HCT116 (cell line): ENCODE data around the gene SETD2. TPM values are rescaled to one million over a fixed set of nuclear protein-coding genes. Genes with fewer than 3 reads are reported as not detected.

Experiments used
- ATAC-seq: fragments of 200-7000 bp; cut with Tn5 transposase; 2 replicates; pipeline ENCODE4 v1.9.1; 2020; ENCODE audit warnings: mild to moderate bottlenecking, moderate library complexity
- BruUV-seq: library from RNA; stranded (reverse); fragments of 400-500 nt; replicated peaks from 2 replicates; lab custom pipeline; 2021; lab: Mats Ljungman, UMichigan
- CTCF ChIA-PET: fragments of 300-600 bp; sonication (Branson Sonifier 250); formaldehyde crosslinking; loops from one replicate; lab custom pipeline; 2021; ENCODE audit warnings: antibody characterized with exemption; lab: Charles Lee
- POLR2A ChIA-PET: fragments of 300-600, 350-600 bp; sonication (Branson Sonifier 250); formaldehyde crosslinking; loops from one replicate; lab custom pipeline; 2021; ENCODE audit warnings: antibody characterized with exemption; lab: Charles Lee
- RAD21 ChIA-PET, 2 experiments: fragments of 300-600 bp; sonication (Branson Sonifier 250); formaldehyde crosslinking; loops; one replicate each; lab custom pipeline; 2023; ENCODE audit warnings: low total read pairs in 2 of 2; ENCODE audit not compliant: uncharacterized antibody in 2 of 2, unreplicated experiment in 2 of 2, low non-redundant PET in 1 of 2; lab: Charles Lee
- DNase-seq: peaks from one replicate; pipeline ENCODE4 v3.0.0-alpha.2; 2010; ENCODE audit warnings: low read depth, low spot score
- H2AFZ ChIP-seq: fragments of 200-600 bp; shearing (Covaris generic), sonication (generic); 2 replicates; pipeline ENCODE4 v1.6.1; 2017; ENCODE audit warnings: low read depth, mixed run types, mixed read lengths, antibody characterized with exemption, low read length; ENCODE audit not compliant: poor library complexity, severe bottlenecking
- H3K27ac ChIP-seq: 2 replicates; pipeline ENCODE4 v1.5.1; 2012; ENCODE audit warnings: low read depth, low read length
- H3K27me3 ChIP-seq: fragments of 200-600 bp; sonication (generic); 2 replicates; pipeline ENCODE4 v1.6.1; 2016; ENCODE audit warnings: mixed run types, low read length, mixed read lengths; ENCODE audit not compliant: insufficient read depth
- H3K36me3 ChIP-seq, 2 experiments: fragments of 200-500 bp in 1 of 2; fragments of 200-600 bp in 1 of 2; sonication (Bioruptor generic) in 1 of 2; sonication (generic) in 1 of 2; 2 replicates each; pipeline versions ENCODE4 v1.5.1 to v1.6.1; 2014 to 2016; ENCODE audit warnings: low read length in 2 of 2, inconsistent platforms in 1 of 2, mixed read lengths in 1 of 2, mixed run types in 1 of 2; ENCODE audit not compliant: insufficient read depth in 2 of 2, control insufficient read depth in 1 of 2
- H3K4me1 ChIP-seq, 2 experiments: fragments of 200-600 bp in 1 of 2; sonication (generic) in 1 of 2; 2 replicates each; pipeline versions ENCODE4 v1.5.1 to v1.6.1; 2012 to 2017; ENCODE audit warnings: low read length in 2 of 2, inconsistent platforms in 1 of 2, mild to moderate bottlenecking in 1 of 2, mixed read lengths in 1 of 2, mixed run types in 1 of 2, moderate library complexity in 1 of 2; ENCODE audit not compliant: insufficient read depth in 2 of 2, control insufficient read depth in 1 of 2
- H3K4me2 ChIP-seq: fragments of 200-600 bp; sonication (generic); 2 replicates; pipeline ENCODE4 v1.6.1; 2017; ENCODE audit warnings: mixed run types, low read length, mixed read lengths
- H3K4me3 ChIP-seq, 2 experiments: fragments of 200-600 bp in 1 of 2; sonication (generic) in 1 of 2; replicated peaks in 1 of 2; 2 replicates each; pipeline ENCODE4 v1.5.1; 2011 to 2016; ENCODE audit warnings: low read length in 2 of 2, control low read depth in 1 of 2, low read depth in 1 of 2, mild to moderate bottlenecking in 1 of 2, mixed read lengths in 1 of 2, mixed run types in 1 of 2
- H3K79me2 ChIP-seq: fragments of 200-600 bp; sonication (generic); 2 replicates; pipeline ENCODE4 v1.6.1; 2017; ENCODE audit warnings: mild to moderate bottlenecking, mixed run types, low read length, moderate library complexity, mixed read lengths; ENCODE audit not compliant: insufficient read depth
- H3K9ac ChIP-seq: fragments of 200-600 bp; sonication (generic); 2 replicates; pipeline ENCODE4 v1.6.1; 2016; ENCODE audit warnings: low read length, mixed read lengths
- H3K9me2 ChIP-seq: fragments of 200-600 bp; sonication (generic), shearing (Covaris generic); 2 replicates; pipeline ENCODE4 v1.6.1; 2017; ENCODE audit warnings: mixed run types, mild to moderate bottlenecking, moderate library complexity; ENCODE audit not compliant: insufficient read depth
- H3K9me3 ChIP-seq, 2 experiments: fragments of 200-500 bp in 1 of 2; fragments of 200-600 bp in 1 of 2; sonication (Bioruptor generic) in 1 of 2; sonication (generic) in 1 of 2; 2 replicates each; pipeline ENCODE4 v1.6.1; 2014 to 2017; ENCODE audit warnings: low read length in 2 of 2, mixed read lengths in 2 of 2, inconsistent platforms in 1 of 2, low read depth in 1 of 2, mild to moderate bottlenecking in 1 of 2, mixed run types in 1 of 2, moderate library complexity in 1 of 2; ENCODE audit not compliant: control insufficient read depth in 1 of 2, insufficient read depth in 1 of 2
- H4K20me1 ChIP-seq: fragments of 200-600 bp; sonication (generic), shearing (Covaris generic); 2 replicates; pipeline ENCODE4 v1.6.1; 2017; ENCODE audit warnings: mixed run types, mild to moderate bottlenecking, moderate library complexity; ENCODE audit not compliant: insufficient read depth
- CBX3 ChIP-seq: IDR thresholded peaks from 2 replicates; pipeline ENCODE4 v1.6.1; 2012; ENCODE audit warnings: low read depth
- CEBPB ChIP-seq: IDR thresholded peaks from 2 replicates; pipeline ENCODE4 v1.6.1; 2012; ENCODE audit warnings: low read depth
- EGR1 ChIP-seq: IDR thresholded peaks from 2 replicates; pipeline ENCODE4 v1.6.1; 2012; ENCODE audit warnings: low read depth
- ELF1 ChIP-seq: IDR thresholded peaks from 2 replicates; pipeline ENCODE4 v1.6.1; 2012; ENCODE audit warnings: low read depth, borderline replicate concordance
- EZH2phosphoT487 ChIP-seq: fragments of 200-600 bp; IDR thresholded peaks from 2 replicates; pipeline ENCODE4 v1.6.1; 2018; ENCODE audit warnings: antibody characterized with exemption, borderline replicate concordance
- FOSL1 ChIP-seq: IDR thresholded peaks from 2 replicates; pipeline ENCODE4 v1.6.1; 2012; ENCODE audit warnings: low read depth
- JUND ChIP-seq: IDR thresholded peaks from 2 replicates; pipeline ENCODE4 v1.6.1; 2012
- POLR2AphosphoS5 ChIP-seq: IDR thresholded peaks from 2 replicates; pipeline ENCODE4 v1.6.1; 2011; ENCODE audit warnings: mild to moderate bottlenecking, low read depth, low read length, moderate library complexity
- RAD21 ChIP-seq: IDR thresholded peaks from 2 replicates; pipeline ENCODE4 v1.6.1; 2012; ENCODE audit warnings: low read depth, mild to moderate bottlenecking
- SIN3A ChIP-seq: IDR thresholded peaks from 2 replicates; pipeline ENCODE4 v1.6.1; 2012; ENCODE audit warnings: low read depth
- SP1 ChIP-seq: IDR thresholded peaks from 2 replicates; pipeline ENCODE4 v1.6.1; 2012; ENCODE audit warnings: low read depth
- SRF ChIP-seq: IDR thresholded peaks from 2 replicates; pipeline ENCODE4 v1.6.1; 2012; ENCODE audit warnings: low read depth
- TCF7L2 ChIP-seq: IDR thresholded peaks from 2 replicates; pipeline ENCODE4 v1.7.0; 2011; ENCODE audit warnings: borderline replicate concordance, inconsistent platforms; ENCODE audit not compliant: insufficient read depth, insufficient read length; ENCODE audit errors: extremely low read depth
- ZFX ChIP-seq: fragments of 450-650 bp; IDR thresholded peaks from 2 replicates; pipeline ENCODE4 v1.6.1; 2017
- intact Hi-C: fragments of 100-400 bp; cut with micrococcal nuclease; formaldehyde crosslinking; loops from 2 replicates; pipeline ENCODE4 v1.10.0; 2022
- total RNA-seq: library from RNA; stranded (reverse); gene quantifications from one replicate; pipeline ENCODE4 v1.2.1, GENCODE V29; 2021; ENCODE audit not compliant: unreplicated experiment
- TF ChIP-seq, protein P1 (sequence below): IDR thresholded peaks from 2 replicates; pipeline ENCODE4 v1.6.1; 2011; ENCODE audit warnings: mild to moderate bottlenecking, low read length, moderate library complexity; ENCODE audit not compliant: insufficient replicate concordance; ENCODE audit errors: extremely low read depth

Gene SETD2
- total RNA-seq, 1 experiment from 2014 or later = 33.0 TPM

DNA sequence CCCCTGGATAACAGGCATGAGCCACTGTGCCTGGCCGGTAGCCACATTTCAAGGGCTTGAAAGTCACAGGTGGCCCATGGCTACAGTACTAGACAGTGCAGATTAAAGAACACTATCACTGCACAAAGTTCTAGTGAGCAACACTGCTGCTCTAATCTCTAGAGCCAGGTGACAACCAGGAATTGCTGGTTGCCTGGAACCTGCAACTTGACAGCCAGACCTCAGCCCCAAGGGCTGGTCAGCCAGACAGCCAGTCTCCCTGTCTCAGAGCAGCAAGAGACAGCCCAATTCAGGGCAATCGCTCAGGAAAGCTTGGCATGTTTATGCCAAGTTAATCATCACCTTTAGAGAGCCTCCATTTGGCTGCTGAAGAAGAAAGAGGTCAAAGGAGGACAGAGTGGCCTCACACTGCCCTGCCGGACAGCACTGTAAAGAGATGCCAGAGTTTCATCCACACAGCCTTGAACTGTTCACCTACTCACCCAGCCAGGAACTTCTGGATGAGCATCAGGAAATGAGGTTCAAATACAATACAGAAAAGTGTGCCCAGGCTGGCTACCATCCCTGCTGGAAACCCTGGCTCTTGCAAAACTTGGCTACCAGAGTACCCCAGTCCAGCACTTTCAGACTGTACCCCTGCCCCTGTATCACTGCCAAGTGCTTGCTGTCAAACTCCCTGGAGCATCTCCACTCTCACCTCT lies 193.4 kb downstream of the SETD2 start (continued):
- TF ChIP-seq TCF7L2 (no peak), SIN3A (no peak), FOSL1 (no peak), RAD21 (no peak), POLR2AphosphoS5 (no peak)

DNA sequence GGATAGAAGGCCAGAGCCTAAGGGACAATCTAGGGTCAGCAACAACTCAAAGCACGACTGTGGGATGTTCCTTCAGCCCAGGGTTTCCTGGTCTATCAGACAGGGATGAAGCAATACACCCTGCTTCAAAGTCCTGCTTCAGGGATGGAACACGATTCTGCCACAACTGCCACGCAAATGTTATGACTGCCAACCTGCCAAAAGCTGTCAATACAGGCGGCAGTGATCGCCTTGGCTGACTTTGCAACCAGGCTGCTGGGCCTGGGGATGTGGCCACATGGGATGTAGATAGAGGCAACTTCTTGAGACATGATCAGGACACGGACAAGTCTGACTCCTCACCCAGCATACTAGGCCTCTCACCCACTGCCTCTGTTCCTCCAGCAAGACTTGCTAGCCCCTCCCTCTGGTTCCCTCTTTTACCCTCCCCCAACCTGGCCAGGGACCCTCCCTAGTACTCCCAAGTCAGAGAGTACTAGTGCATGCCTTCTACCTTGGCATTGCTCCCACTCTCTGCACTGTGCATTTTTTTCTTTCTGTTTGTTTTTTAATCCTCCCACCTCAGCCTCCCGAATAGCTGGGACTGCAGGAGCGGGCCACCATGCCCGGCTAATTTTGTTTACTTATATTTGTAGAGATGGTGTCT lies 195.0 kb downstream of the SETD2 start:
- Histone ChIP-seq H3K9me3 (no peaks in the 10 kb centered on the region), H3K4me2 (no peak overlapping the region), H3K4me3 (no peak overlapping the region)
- POLR2A ChIA-PET = no interaction called here
- no peak for ATAC-seq
- TF ChIP-seq CBX3 (no peak), SRF (no peak), JUND (no peak), EZH2phosphoT487 (no peak), TCF7L2 (no peak), EGR1 (no peak), ZFX (no peak), FOSL1 (no peak), CEBPB (no peak), ELF1 (no peak), SP1 (no peak)
- TF ChIP-seq, protein P1, sequence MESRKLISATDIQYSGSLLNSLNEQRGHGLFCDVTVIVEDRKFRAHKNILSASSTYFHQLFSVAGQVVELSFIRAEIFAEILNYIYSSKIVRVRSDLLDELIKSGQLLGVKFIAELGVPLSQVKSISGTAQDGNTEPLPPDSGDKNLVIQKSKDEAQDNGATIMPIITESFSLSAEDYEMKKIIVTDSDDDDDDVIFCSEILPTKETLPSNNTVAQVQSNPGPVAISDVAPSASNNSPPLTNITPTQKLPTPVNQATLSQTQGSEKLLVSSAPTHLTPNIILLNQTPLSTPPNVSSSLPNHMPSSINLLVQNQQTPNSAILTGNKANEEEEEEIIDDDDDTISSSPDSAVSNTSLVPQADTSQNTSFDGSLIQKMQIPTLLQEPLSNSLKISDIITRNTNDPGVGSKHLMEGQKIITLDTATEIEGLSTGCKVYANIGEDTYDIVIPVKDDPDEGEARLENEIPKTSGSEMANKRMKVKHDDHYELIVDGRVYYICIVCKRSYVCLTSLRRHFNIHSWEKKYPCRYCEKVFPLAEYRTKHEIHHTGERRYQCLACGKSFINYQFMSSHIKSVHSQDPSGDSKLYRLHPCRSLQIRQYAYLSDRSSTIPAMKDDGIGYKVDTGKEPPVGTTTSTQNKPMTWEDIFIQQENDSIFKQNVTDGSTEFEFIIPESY = no peak
- TF ChIP-seq, all 23 proteins: peak for 0
- ChIA-PET CTCF (no interaction called here), RAD21 (no interaction called here)
- H4K20me1 ChIP-seq = peaks cover 25% of the 10 kb centered on the region; the same call in 1 of the 2 replicates
- no peak overlapping the region for H3K9ac ChIP-seq
- H3K27me3 ChIP-seq = no peaks in the 10 kb centered on the region
- intact Hi-C loops = no loop called here
- H3K9me2 ChIP-seq = no peaks in the 10 kb centered on the region
- H3K36me3 ChIP-seq = peaks cover 0 to 10% of the 10 kb centered on the region in 2 experiments; a peak in 1 of 4 replicates
- no peak overlapping the region for H2AFZ ChIP-seq
- BruUV-seq = no TSS peak
- peaks cover 0 to 13% of the 10 kb centered on the region in 2 experiments; a peak in 1 of 4 replicates for H3K4me1 ChIP-seq
- H3K27ac ChIP-seq = no peak overlapping the region
- DNase-seq = no peak
- H3K79me2 ChIP-seq = peaks cover 93% of the 10 kb centered on the region
